A549 (cell line): ENCODE results near the gene SLC35D3. TPM values are rescaled to one million over a fixed set of nuclear protein-coding genes. Genes with fewer than 3 reads are reported as not detected.

Experiments
- ATAC-seq, 2 experiments: fragments of 200-7000 bp in 1 of 2; fragments of >200 bp in 1 of 2; cut with Nextera tagmentation in 1 of 2; cut with Tn5 transposase in 1 of 2; 3 replicates each; pipeline versions ENCODE4 v1.8.0 to v1.9.1; 2018 to 2020; ENCODE audit warnings: mild to moderate bottlenecking in 1 of 2, moderate library complexity in 1 of 2
- CTCF ChIA-PET: fragments of 300-600 bp; sonication (Branson Sonifier 250); formaldehyde crosslinking; extraction: SDS; loops from one replicate; lab custom pipeline; 2021; ENCODE audit warnings: antibody characterized with exemption, inconsistent platforms; lab: Yijun Ruan, JAX
- POLR2A ChIA-PET: fragments of 350-600 bp; formaldehyde crosslinking; extraction: SDS; loops from one replicate; lab custom pipeline; 2021; ENCODE audit warnings: antibody characterized with exemption, inconsistent platforms; lab: Yijun Ruan, JAX
- DNase-seq, 2 experiments: peaks; one replicate each; pipeline versions ENCODE4 v3.0.0 to v3.0.0-alpha.2; 2011 to 2016; ENCODE audit warnings: low read depth in 1 of 2, low spot score in 1 of 2
- FAIRE-seq: peaks from 2 replicates; lab custom pipeline; 2011; peaks lifted over from hg19 to GRCh38; lab: Jason Lieb, UNC
- H3K27ac ChIP-seq, 2 experiments: fragments of >200 bp; sonication (Bioruptor Twin); formaldehyde crosslinking; 3 replicates each; pipeline ENCODE4 v1.5.1; 2016 to 2017
- H3K4me1 ChIP-seq: fragments of >200 bp; sonication (Bioruptor Twin); formaldehyde crosslinking; 3 replicates; pipeline ENCODE4 v1.6.1; 2016
- H3K4me2 ChIP-seq: fragments of >200 bp; sonication (Bioruptor Twin); formaldehyde crosslinking; 3 replicates; pipeline ENCODE4 v1.6.1; 2016
- H3K4me3 ChIP-seq: fragments of >200 bp; sonication (Bioruptor Twin); formaldehyde crosslinking; 3 replicates; pipeline ENCODE4 v1.5.1; 2016
- H3K9me3 ChIP-seq: fragments of >200 bp; sonication (Bioruptor Twin); formaldehyde crosslinking; 3 replicates; pipeline ENCODE4 v1.6.1; 2016
- BCL3 ChIP-seq: fragments of >200 bp; sonication (Bioruptor Twin); formaldehyde crosslinking; IDR thresholded peaks from 3 replicates; pipeline ENCODE4 v1.6.1; 2016
- CBX2 ChIP-seq: fragments of 200-600 bp; sonication (generic); IDR thresholded peaks from 2 replicates; pipeline ENCODE4 v1.6.1; 2016; ENCODE audit warnings: low read depth, mild to moderate bottlenecking, borderline replicate concordance
- CEBPB ChIP-seq, 2 experiments: fragments of >200 bp in 1 of 2; sonication (Bioruptor Twin) in 1 of 2; formaldehyde crosslinking in 1 of 2; IDR thresholded peaks; 2 replicates each; pipeline ENCODE4 v1.6.1; 2012 to 2016
- EHF ChIP-seq: fragments of 250-450 bp; sonication (Bioruptor Pico); IDR thresholded peaks from 2 replicates; pipeline ENCODE4 v1.5.0; 2020; ENCODE audit warnings: mild to moderate bottlenecking
- EHMT2 ChIP-seq: fragments of 200-600 bp; sonication (generic); IDR thresholded peaks from 2 replicates; pipeline ENCODE4 v1.6.1; 2016; ENCODE audit warnings: antibody characterized with exemption, low read depth, mild to moderate bottlenecking, moderate library complexity
- ESRRA ChIP-seq: fragments of 150-350 bp; IDR thresholded peaks from 2 replicates; pipeline ENCODE4 v1.6.1; 2014; ENCODE audit warnings: mild to moderate bottlenecking, low read length, borderline replicate concordance
- GATA3 ChIP-seq: IDR thresholded peaks from 2 replicates; pipeline ENCODE4 v1.6.1; 2012; ENCODE audit warnings: borderline replicate concordance
- HES2 ChIP-seq: fragments of >200 bp; sonication (Bioruptor Twin); formaldehyde crosslinking; IDR thresholded peaks from 2 replicates; pipeline ENCODE4 v1.6.1; 2016
- HOXA7 ChIP-seq: fragments of 250-450 bp; sonication (Bioruptor Pico); IDR thresholded peaks from 2 replicates; pipeline ENCODE4 v1.5.0; 2020; ENCODE audit warnings: mild to moderate bottlenecking, moderate library complexity
- HOXB5 ChIP-seq: fragments of 250-450 bp; sonication (Bioruptor Pico); IDR thresholded peaks from 2 replicates; pipeline ENCODE4 v1.5.0; 2020; ENCODE audit warnings: mild to moderate bottlenecking, moderate library complexity
- JUN ChIP-seq, 2 experiments: fragments of >200 bp; sonication (Bioruptor Twin); formaldehyde crosslinking; IDR thresholded peaks; 2 replicates in 1 of 2; 3 replicates in 1 of 2; pipeline ENCODE4 v1.6.1; 2016 to 2017
- KDM1A ChIP-seq: fragments of 200-600 bp; sonication (generic); IDR thresholded peaks from 2 replicates; pipeline ENCODE4 v1.6.1; 2016; ENCODE audit warnings: low read depth, mild to moderate bottlenecking
- NFE2L2 ChIP-seq: fragments of 150-350 bp; conservative IDR thresholded peaks from 2 replicates; pipeline ENCODE4 v1.6.1; 2014; ENCODE audit warnings: low read length
- PBX3 ChIP-seq: IDR thresholded peaks from 2 replicates; pipeline ENCODE4 v1.6.1; 2012
- POLR2A ChIP-seq: IDR thresholded peaks from 2 replicates; pipeline ENCODE4 v1.6.1; 2012; ENCODE audit warnings: mild to moderate bottlenecking, low read length
- RAD21 ChIP-seq, 2 experiments: fragments of >200 bp in 1 of 2; sonication (Bioruptor Twin) in 1 of 2; formaldehyde crosslinking in 1 of 2; IDR thresholded peaks in 1 of 2; conservative IDR thresholded peaks in 1 of 2; 2 replicates in 1 of 2; 3 replicates in 1 of 2; pipeline ENCODE4 v1.6.1; 2012 to 2018; ENCODE audit warnings: inconsistent platforms in 1 of 2
- RARB ChIP-seq: fragments of 250-450 bp; sonication (Bioruptor Pico); IDR thresholded peaks from 2 replicates; pipeline ENCODE4 v1.8.0; 2021; ENCODE audit warnings: mild to moderate bottlenecking, moderate library complexity
- ZC3H11A ChIP-seq: fragments of 450-650 bp; IDR thresholded peaks from 2 replicates; pipeline ENCODE4 v1.6.1; 2014; ENCODE audit warnings: antibody characterized with exemption, mild to moderate bottlenecking
- ZFP36 ChIP-seq: fragments of 450-650 bp; IDR thresholded peaks from 2 replicates; pipeline ENCODE4 v1.6.1; 2014; ENCODE audit warnings: borderline replicate concordance; ENCODE audit not compliant: partially characterized antibody
- ZNF302 ChIP-seq: fragments of 250-450 bp; sonication (Bioruptor Pico); IDR thresholded peaks from 2 replicates; pipeline ENCODE4 v1.9.0; 2021; ENCODE audit warnings: inconsistent platforms, mild to moderate bottlenecking, moderate library complexity
- WGBS: methylation state at CpG from one replicate; pipeline ENCODE4 v1.1.6; 2017; ENCODE audit errors: missing lambda C conversion rate; 5-methylcytosine and 5-hydroxymethylcytosine counted together
- polyA plus RNA-seq, 4 experiments: library from polyadenylated mRNA; depleted of rRNA in 3 of 4; stranded (reverse); fragments of >200 nt; fragmentation: RNase III in 1 of 4; extraction: RNeasy Plus Mini Kit Qiagen cat#74134 plus additional on column Dnase treatment in 1 of 4; gene quantifications; 2 replicates in 3 of 4; 3 replicates in 1 of 4; pipeline ENCODE4 v1.2.3, GENCODE V29; 2011 to 2017
- TF ChIP-seq, protein P1 (sequence below): fragments of 250-450 bp; sonication (Bioruptor Pico); IDR thresholded peaks from 2 replicates; pipeline ENCODE4 v1.5.0; 2020; ENCODE audit warnings: low read depth, mild to moderate bottlenecking, moderate library complexity
- TF ChIP-seq, protein P2 (sequence below): fragments of 150-350 bp; IDR thresholded peaks from 2 replicates; pipeline ENCODE4 v1.6.1; 2014; ENCODE audit warnings: low read depth, mild to moderate bottlenecking, low read length

SLC35D3 gene
- polyA plus RNA-seq, 2 of the 4 experiments (the other 2 are of a cell fraction), result not detected

- no peaks in the 10 kb centered on the region for H3K4me1 ChIP-seq
- 70% methylated on average over 3 of the region's 3 CpGs for WGBS
- FAIRE-seq, result no peak
- no peak for DNase-seq
- H3K9me3 ChIP-seq, result no peaks in the 10 kb centered on the region
- no peak overlapping the region for H3K4me2 ChIP-seq
- TF ChIP-seq EHF (CRISPR knock-in tag) (no peak), NFE2L2 (no peak), RAD21 (conservative IDR thresholded peaks at IDR 0.05 in 1 of 2, IDR thresholded peaks at IDR 0.05 in 1 of 2) (no peak), GATA3 (no peak), HES2 (no peak), CEBPB (IDR thresholded peaks at IDR 0.05) (no peak), ZC3H11A (no peak), ESRRA (no peak), KDM1A (no peak)
- TF ChIP-seq, protein P1, sequence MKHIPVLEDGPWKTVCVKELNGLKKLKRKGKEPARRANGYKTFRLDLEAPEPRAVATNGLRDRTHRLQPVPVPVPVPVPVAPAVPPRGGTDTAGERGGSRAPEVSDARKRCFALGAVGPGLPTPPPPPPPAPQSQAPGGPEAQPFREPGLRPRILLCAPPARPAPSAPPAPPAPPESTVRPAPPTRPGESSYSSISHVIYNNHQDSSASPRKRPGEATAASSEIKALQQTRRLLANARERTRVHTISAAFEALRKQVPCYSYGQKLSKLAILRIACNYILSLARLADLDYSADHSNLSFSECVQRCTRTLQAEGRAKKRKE (CRISPR knock-in tag), result no peak
- TF ChIP-seq, protein P2, sequence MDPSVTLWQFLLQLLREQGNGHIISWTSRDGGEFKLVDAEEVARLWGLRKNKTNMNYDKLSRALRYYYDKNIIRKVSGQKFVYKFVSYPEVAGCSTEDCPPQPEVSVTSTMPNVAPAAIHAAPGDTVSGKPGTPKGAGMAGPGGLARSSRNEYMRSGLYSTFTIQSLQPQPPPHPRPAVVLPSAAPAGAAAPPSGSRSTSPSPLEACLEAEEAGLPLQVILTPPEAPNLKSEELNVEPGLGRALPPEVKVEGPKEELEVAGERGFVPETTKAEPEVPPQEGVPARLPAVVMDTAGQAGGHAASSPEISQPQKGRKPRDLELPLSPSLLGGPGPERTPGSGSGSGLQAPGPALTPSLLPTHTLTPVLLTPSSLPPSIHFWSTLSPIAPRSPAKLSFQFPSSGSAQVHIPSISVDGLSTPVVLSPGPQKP, result no peak
- TF ChIP-seq, all 56 proteins: peak for 0
- Histone ChIP-seq H3K27ac (no peak overlapping the region), H3K4me3 (no peak overlapping the region)
- CTCF ChIA-PET, result no interaction called here
- POLR2A ChIA-PET, result no interaction called here
- ATAC-seq, result no peak
Measured at GRCh38 chr6:136955123-136955522, 33.0 kb downstream of the SLC35D3 start.

DNA sequence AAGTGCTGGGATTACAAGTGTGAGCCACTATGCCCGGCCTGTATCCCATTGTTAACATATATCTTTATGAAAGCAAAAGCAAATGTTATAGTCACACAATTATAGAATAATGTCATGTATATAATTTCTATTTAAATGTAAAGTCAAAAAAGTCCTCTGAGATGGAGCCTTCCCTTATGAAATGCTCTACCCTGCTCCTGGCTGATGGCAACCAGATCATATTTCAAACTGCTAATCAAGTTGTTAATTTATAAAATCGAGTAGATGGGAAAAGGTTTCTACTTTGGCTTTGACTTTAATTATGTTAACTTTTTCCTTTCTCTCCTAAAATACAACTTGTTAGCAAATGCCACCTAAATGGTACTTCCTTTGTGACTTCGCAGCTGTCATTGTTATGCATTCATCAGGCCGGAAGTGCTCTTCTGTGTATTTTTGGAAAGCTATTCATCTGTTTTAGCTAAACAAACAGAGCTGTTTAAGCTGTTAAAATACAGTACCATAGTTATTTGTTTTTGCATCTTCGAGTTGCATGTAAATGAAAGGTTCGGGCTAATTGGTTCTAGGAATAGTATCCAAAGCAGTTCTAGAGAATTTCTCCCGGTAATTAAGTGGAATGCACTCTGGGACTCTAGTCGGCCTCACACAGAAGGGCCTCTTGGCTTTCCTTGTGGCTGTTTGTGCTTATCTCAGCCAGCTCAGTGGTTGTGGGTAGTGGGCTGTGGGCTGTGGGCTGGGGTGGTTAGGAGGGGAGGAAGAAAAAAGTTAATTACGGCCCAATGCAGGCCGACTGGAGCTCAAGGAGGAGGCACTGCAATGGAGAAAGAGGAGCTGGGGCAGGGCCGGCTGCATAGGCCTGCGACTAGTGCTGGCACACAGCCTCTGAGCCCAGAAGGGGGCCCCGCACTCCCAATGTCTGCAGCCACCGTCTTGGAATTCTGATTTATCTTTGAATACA lies 34.8 kb downstream of the SLC35D3 start:
- ATAC-seq, result peak in 1 of 2 experiments; percentile 50; a peak in 1 of 6 replicates
- CTCF ChIA-PET, result interaction anchor here (0.7 to 1.0 kb wide), 2 partner anchors 12 to 32 kb away, joined by 3 to 5 read pairs; no protein-coding TSS in a partner anchor
- no peak overlapping the region for H3K4me2 ChIP-seq
- no peak overlapping the region for H3K27ac ChIP-seq
- H3K9me3 ChIP-seq, result no peaks in the 10 kb centered on the region
- FAIRE-seq, result no peak
- POLR2A ChIA-PET, result no interaction called here
- H3K4me3 ChIP-seq, result no peak overlapping the region
- WGBS, result 74% methylated on average over 14 of the region's 14 CpGs
- DNase-seq, result no peak
- TF ChIP-seq KDM1A, result no peak
- no peak for TF ChIP-seq ZC3H11A
- no peak for TF ChIP-seq PBX3
- TF ChIP-seq HOXA7 (CRISPR knock-in tag), result no peak
- TF ChIP-seq CBX2, result no peak
- no peak for TF ChIP-seq ZFP36
- no peak for TF ChIP-seq BCL3
- no peak for TF ChIP-seq RARB
- TF ChIP-seq JUN (IDR thresholded peaks at IDR 0.05), result no peak
- TF ChIP-seq HOXB5, result no peak
- no peak for TF ChIP-seq ZNF302 (CRISPR knock-in tag)
- TF ChIP-seq EHMT2, result no peak
- no peak for TF ChIP-seq POLR2A
- TF ChIP-seq, all 56 proteins: peak for 0
- no peaks in the 10 kb centered on the region for H3K4me1 ChIP-seq
